HCT116 (cell line): Measurements from ENCODE around the gene PKP3. TPM values are rescaled to one million over a fixed set of nuclear protein-coding genes. Genes with fewer than 3 reads are reported as not detected.

Source experiments
- ATAC-seq: fragments of 200-7000 bp; cut with Tn5 transposase; 2 replicates; pipeline ENCODE4 v1.9.1; 2020; ENCODE audit warnings: mild to moderate bottlenecking, moderate library complexity
- BruUV-seq: library from RNA; stranded (reverse); fragments of 400-500 nt; replicated peaks from 2 replicates; lab custom pipeline; 2021; lab: Mats Ljungman, UMichigan
- CTCF ChIA-PET: fragments of 300-600 bp; sonication (Branson Sonifier 250); formaldehyde crosslinking; loops from one replicate; lab custom pipeline; 2021; ENCODE audit warnings: antibody characterized with exemption; lab: Charles Lee
- POLR2A ChIA-PET: fragments of 300-600, 350-600 bp; sonication (Branson Sonifier 250); formaldehyde crosslinking; loops from one replicate; lab custom pipeline; 2021; ENCODE audit warnings: antibody characterized with exemption; lab: Charles Lee
- RAD21 ChIA-PET, 2 experiments: fragments of 300-600 bp; sonication (Branson Sonifier 250); formaldehyde crosslinking; loops; one replicate each; lab custom pipeline; 2023; ENCODE audit warnings: low total read pairs in 2 of 2; ENCODE audit not compliant: uncharacterized antibody in 2 of 2, unreplicated experiment in 2 of 2, low non-redundant PET in 1 of 2; lab: Charles Lee
- DNase-seq: peaks from one replicate; pipeline ENCODE4 v3.0.0-alpha.2; 2010; ENCODE audit warnings: low read depth, low spot score
- H2AFZ ChIP-seq: fragments of 200-600 bp; shearing (Covaris generic), sonication (generic); 2 replicates; pipeline ENCODE4 v1.6.1; 2017; ENCODE audit warnings: low read depth, mixed run types, mixed read lengths, antibody characterized with exemption, low read length; ENCODE audit not compliant: poor library complexity, severe bottlenecking
- H3K27ac ChIP-seq: 2 replicates; pipeline ENCODE4 v1.5.1; 2012; ENCODE audit warnings: low read depth, low read length
- H3K27me3 ChIP-seq: fragments of 200-600 bp; sonication (generic); 2 replicates; pipeline ENCODE4 v1.6.1; 2016; ENCODE audit warnings: mixed run types, low read length, mixed read lengths; ENCODE audit not compliant: insufficient read depth
- H3K36me3 ChIP-seq, 2 experiments: fragments of 200-500 bp in 1 of 2; fragments of 200-600 bp in 1 of 2; sonication (Bioruptor generic) in 1 of 2; sonication (generic) in 1 of 2; 2 replicates each; pipeline versions ENCODE4 v1.5.1 to v1.6.1; 2014 to 2016; ENCODE audit warnings: low read length in 2 of 2, inconsistent platforms in 1 of 2, mixed read lengths in 1 of 2, mixed run types in 1 of 2; ENCODE audit not compliant: insufficient read depth in 2 of 2, control insufficient read depth in 1 of 2
- H3K4me1 ChIP-seq, 2 experiments: fragments of 200-600 bp in 1 of 2; sonication (generic) in 1 of 2; 2 replicates each; pipeline versions ENCODE4 v1.5.1 to v1.6.1; 2012 to 2017; ENCODE audit warnings: low read length in 2 of 2, inconsistent platforms in 1 of 2, mild to moderate bottlenecking in 1 of 2, mixed read lengths in 1 of 2, mixed run types in 1 of 2, moderate library complexity in 1 of 2; ENCODE audit not compliant: insufficient read depth in 2 of 2, control insufficient read depth in 1 of 2
- H3K4me2 ChIP-seq: fragments of 200-600 bp; sonication (generic); 2 replicates; pipeline ENCODE4 v1.6.1; 2017; ENCODE audit warnings: mixed run types, low read length, mixed read lengths
- H3K4me3 ChIP-seq, 2 experiments: fragments of 200-600 bp in 1 of 2; sonication (generic) in 1 of 2; replicated peaks in 1 of 2; 2 replicates each; pipeline ENCODE4 v1.5.1; 2011 to 2016; ENCODE audit warnings: low read length in 2 of 2, control low read depth in 1 of 2, low read depth in 1 of 2, mild to moderate bottlenecking in 1 of 2, mixed read lengths in 1 of 2, mixed run types in 1 of 2
- H3K79me2 ChIP-seq: fragments of 200-600 bp; sonication (generic); 2 replicates; pipeline ENCODE4 v1.6.1; 2017; ENCODE audit warnings: mild to moderate bottlenecking, mixed run types, low read length, moderate library complexity, mixed read lengths; ENCODE audit not compliant: insufficient read depth
- H3K9ac ChIP-seq: fragments of 200-600 bp; sonication (generic); 2 replicates; pipeline ENCODE4 v1.6.1; 2016; ENCODE audit warnings: low read length, mixed read lengths
- H3K9me2 ChIP-seq: fragments of 200-600 bp; sonication (generic), shearing (Covaris generic); 2 replicates; pipeline ENCODE4 v1.6.1; 2017; ENCODE audit warnings: mixed run types, mild to moderate bottlenecking, moderate library complexity; ENCODE audit not compliant: insufficient read depth
- H3K9me3 ChIP-seq, 2 experiments: fragments of 200-500 bp in 1 of 2; fragments of 200-600 bp in 1 of 2; sonication (Bioruptor generic) in 1 of 2; sonication (generic) in 1 of 2; 2 replicates each; pipeline ENCODE4 v1.6.1; 2014 to 2017; ENCODE audit warnings: low read length in 2 of 2, mixed read lengths in 2 of 2, inconsistent platforms in 1 of 2, low read depth in 1 of 2, mild to moderate bottlenecking in 1 of 2, mixed run types in 1 of 2, moderate library complexity in 1 of 2; ENCODE audit not compliant: control insufficient read depth in 1 of 2, insufficient read depth in 1 of 2
- H4K20me1 ChIP-seq: fragments of 200-600 bp; sonication (generic), shearing (Covaris generic); 2 replicates; pipeline ENCODE4 v1.6.1; 2017; ENCODE audit warnings: mixed run types, mild to moderate bottlenecking, moderate library complexity; ENCODE audit not compliant: insufficient read depth
- ATF3 ChIP-seq: IDR thresholded peaks from 2 replicates; pipeline ENCODE4 v1.6.1; 2012
- CBX3 ChIP-seq: IDR thresholded peaks from 2 replicates; pipeline ENCODE4 v1.6.1; 2012; ENCODE audit warnings: low read depth
- CTCF ChIP-seq, 3 experiments: fragments of 200-600 bp in 1 of 3; sonication (generic) in 1 of 3; IDR thresholded peaks in 2 of 3; conservative IDR thresholded peaks in 1 of 3; 2 replicates each; pipeline ENCODE4 v1.5.1; 2012 to 2017; ENCODE audit warnings: low read depth in 2 of 3, low read length in 2 of 3, antibody characterized with exemption in 1 of 3, borderline replicate concordance in 1 of 3, control low read depth in 1 of 3, mild to moderate bottlenecking in 1 of 3, mixed read lengths in 1 of 3, mixed run types in 1 of 3, moderate library complexity in 1 of 3; ENCODE audit not compliant: insufficient read depth in 1 of 3
- ELF1 ChIP-seq: IDR thresholded peaks from 2 replicates; pipeline ENCODE4 v1.6.1; 2012; ENCODE audit warnings: low read depth, borderline replicate concordance
- FOSL1 ChIP-seq: IDR thresholded peaks from 2 replicates; pipeline ENCODE4 v1.6.1; 2012; ENCODE audit warnings: low read depth
- JUND ChIP-seq: IDR thresholded peaks from 2 replicates; pipeline ENCODE4 v1.6.1; 2012
- POLR2A ChIP-seq: IDR thresholded peaks from 2 replicates; pipeline ENCODE4 v1.7.0; 2011; ENCODE audit warnings: borderline replicate concordance; ENCODE audit not compliant: insufficient read depth, insufficient read length; ENCODE audit errors: extremely low read depth
- RAD21 ChIP-seq: IDR thresholded peaks from 2 replicates; pipeline ENCODE4 v1.6.1; 2012; ENCODE audit warnings: low read depth, mild to moderate bottlenecking
- REST ChIP-seq: IDR thresholded peaks from 2 replicates; pipeline ENCODE4 v1.6.1; 2012; ENCODE audit warnings: low read depth
- SP1 ChIP-seq: IDR thresholded peaks from 2 replicates; pipeline ENCODE4 v1.6.1; 2012; ENCODE audit warnings: low read depth
- SRF ChIP-seq: IDR thresholded peaks from 2 replicates; pipeline ENCODE4 v1.6.1; 2012; ENCODE audit warnings: low read depth
- YY1 ChIP-seq: IDR thresholded peaks from 2 replicates; pipeline ENCODE4 v1.6.1; 2011; ENCODE audit warnings: low read length, low read depth, moderate library complexity, mild to moderate bottlenecking; ENCODE audit not compliant: insufficient replicate concordance; ENCODE audit errors: extremely low read depth
- ZFX ChIP-seq: fragments of 450-650 bp; IDR thresholded peaks from 2 replicates; pipeline ENCODE4 v1.6.1; 2017
- intact Hi-C: fragments of 100-400 bp; cut with micrococcal nuclease; formaldehyde crosslinking; loops from 2 replicates; pipeline ENCODE4 v1.10.0; 2022
- total RNA-seq: library from RNA; stranded (reverse); gene quantifications from one replicate; pipeline ENCODE4 v1.2.1, GENCODE V29; 2021; ENCODE audit not compliant: unreplicated experiment

Gene PKP3
- total RNA-seq, 1 experiment from 2014 or later = 157 TPM

GRCh38 chr11:377883-378500, 16.0 kb upstream of the PKP3 start:
- ATAC-seq (no peak), DNase-seq (no peak)
- no peaks in the 10 kb centered on the region; a peak in 1 of 4 replicates for H3K4me1 ChIP-seq
- POLR2A ChIA-PET = no interaction called here
- no peaks in the 10 kb centered on the region for H3K9me3 ChIP-seq
- no peaks in the 10 kb centered on the region for H4K20me1 ChIP-seq
- H3K4me3 ChIP-seq = no peak overlapping the region
- H3K27ac ChIP-seq = no peak overlapping the region
- H2AFZ ChIP-seq = no peak overlapping the region
- CTCF ChIA-PET = no interaction called here
- no peaks in the 10 kb centered on the region for H3K9me2 ChIP-seq
- no TSS peak for BruUV-seq
- no peak overlapping the region for H3K4me2 ChIP-seq
- TF ChIP-seq SRF (no peak), ZFX (no peak), JUND (no peak), ELF1 (no peak), CBX3 (no peak), CTCF (IDR thresholded peaks at IDR 0.05 in 2 of 3, conservative IDR thresholded peaks at IDR 0.05 in 1 of 3; ENCODE audit: borderline replicate concordance in 1 of 3, insufficient read depth in 1 of 3, low read depth in 2 of 3, low read length in 2 of 3) (no peak), POLR2A (no peak), SP1 (no peak), ATF3 (no peak), RAD21 (no peak), REST (no peak), FOSL1 (no peak), YY1 (no peak)
- no peaks in the 10 kb centered on the region for H3K79me2 ChIP-seq
- RAD21 ChIA-PET = no interaction called here
- H3K27me3 ChIP-seq = no peaks in the 10 kb centered on the region
- peaks cover 0 to 15% of the 10 kb centered on the region in 2 experiments; a peak in 1 of 4 replicates for H3K36me3 ChIP-seq
- intact Hi-C loops = no loop called here
- no peak overlapping the region for H3K9ac ChIP-seq
